HEK293T (cell line): Measurements from ENCODE around the gene SINHCAF.

Source experiments
- BHLHE40 ChIP-seq: fragments of 450-650 bp; IDR thresholded peaks from 2 replicates; pipeline ENCODE4 v1.6.1; 2016; ENCODE audit warnings: mild to moderate bottlenecking, moderate library complexity, borderline replicate concordance
- FOXK2 ChIP-seq: fragments of 450-650 bp; IDR thresholded peaks from 2 replicates; pipeline ENCODE4 v1.6.1; 2016; ENCODE audit warnings: mild to moderate bottlenecking
- FOXM1 ChIP-seq: fragments of 450-650 bp; IDR thresholded peaks from 2 replicates; pipeline ENCODE4 v1.6.1; 2017; ENCODE audit warnings: mild to moderate bottlenecking, borderline replicate concordance

- TF ChIP-seq FOXM1 (no peak), BHLHE40 (no peak), FOXK2 (no peak)
Measured at GRCh38 chr12:31275491-31275890, 50.5 kb downstream of the SINHCAF start.
